SK-MEL-5 (cell line): ENCODE data around the gene LIPT1. TPM values are rescaled to one million over a fixed set of nuclear protein-coding genes. Genes with fewer than 3 reads are reported as not detected.
"Not testable (repeated sequence)": the region's sequence is repeated elsewhere in the genome, so short reads cannot be mapped to it uniquely, and the experiment has no call there.

Source experiments
- DNase-seq: peaks from one replicate; pipeline ENCODE4 v3.0.0-alpha.2; 2016; ENCODE audit warnings: low read depth, low spot score
- in situ Hi-C: cut with HindIII; loops from 2 replicates; pipeline ENCODE4 v1.10.0; 2016; ENCODE audit warnings: low sequenced_read_pairs, high pct_unique_total_duplicates, low pct_unique_long_range_greater_than_20kb
- total RNA-seq: library from RNA; depleted of rRNA; stranded (reverse); fragments of >200 nt; shearing (Covaris generic); gene quantifications from 2 replicates; pipeline ENCODE4 v1.2.3, GENCODE V29; 2014

LIPT1 gene
- total RNA-seq, 1 experiment from 2014 or later, result 13.7 TPM

- no peak for DNase-seq
- in situ Hi-C loops, result no loop called here
Observed at GRCh38 chr2:99159594-99159993, 4.8 kb downstream of the LIPT1 start.

- in situ Hi-C loops, result no loop called here
- DNase-seq, result no peak
Observed at GRCh38 chr2:99166218-99166617, 11.5 kb downstream of the LIPT1 start.

GRCh38 chr2:99169534-99169933, 14.8 kb downstream of the LIPT1 start:
- DNase-seq, result no peak
- in situ Hi-C loops, result no loop called here

- DNase-seq, result no peak
- in situ Hi-C loops, result no loop called here
Observed at GRCh38 chr2:99171377-99172140, 16.8 kb downstream of the LIPT1 start.

GRCh38 chr2:99180755-99181623, 26.2 kb downstream of the LIPT1 start, which contains the start of the genes MITD1 and MRPL30:
TSS of gene MITD1 (minus strand) at chr2:99181058. CDS start at chr2:99180981, 77 bp downstream.
TSS of gene MRPL30 (plus strand) at chr2:99181184. CDS start at chr2:99186204, 5,020 bp downstream.
- DNase-seq, result peak; percentile 96
- in situ Hi-C loops, result no loop called here

- in situ Hi-C loops, result no loop called here
- peak; percentile 29 for DNase-seq
Observed at GRCh38 chr2:99181624-99182000, 26.8 kb downstream of the LIPT1 start.

GRCh38 chr2:99183025-99183424, 28.3 kb downstream of the LIPT1 start:
- no peak for DNase-seq
- in situ Hi-C loops, result no loop called here

GRCh38 chr2:99184811-99185210, 30.0 kb downstream of the LIPT1 start:
- in situ Hi-C loops, result no loop called here

GRCh38 chr2:99187011-99187410, 32.2 kb downstream of the LIPT1 start:
- no peak for DNase-seq

More at GRCh38 chr2:99184811-99185210, 30.0 kb downstream of the LIPT1 start:
- no peak for DNase-seq

GRCh38 chr2:99188357-99188756, 33.6 kb downstream of the LIPT1 start:
- in situ Hi-C loops, result no loop called here
- DNase-seq, result no peak

More at GRCh38 chr2:99187011-99187410, 32.2 kb downstream of the LIPT1 start:
- in situ Hi-C loops, result no loop called here

GRCh38 chr2:99190548-99190947, 35.8 kb downstream of the LIPT1 start:
- DNase-seq, result no peak
- in situ Hi-C loops, result no loop called here

GRCh38 chr2:99192364-99192763, 37.6 kb downstream of the LIPT1 start:
- in situ Hi-C loops, DNase-seq: not testable (repeated sequence)

GRCh38 chr2:99198103-99198841, 43.5 kb downstream of the LIPT1 start:
- DNase-seq, result no peak
- in situ Hi-C loops, result no loop called here

- in situ Hi-C loops, result no loop called here
- DNase-seq, result no peak
Observed at GRCh38 chr2:99200076-99200800, 45.5 kb downstream of the LIPT1 start.

- no peak for DNase-seq
- in situ Hi-C loops, result no loop called here
Observed at GRCh38 chr2:99201959-99202678, 47.4 kb downstream of the LIPT1 start.

- in situ Hi-C loops, result no loop called here
- no peak for DNase-seq
Observed at GRCh38 chr2:99205491-99205890, 50.7 kb downstream of the LIPT1 start.
